Hindlimb muscle (tissue), 1 donor: ENCODE measurements around the gene CDCA5. TPM values are rescaled to one million over a fixed set of nuclear protein-coding genes. Genes with fewer than 3 reads are reported as not detected.

ENCODE experiments used
- DNase-seq: peaks from one replicate; pipeline ENCODE4 v3.0.0-alpha.2; 2013
- polyA plus RNA-seq: library from polyadenylated mRNA; unstranded; fragments of 120-200 nt; gene quantifications from one replicate; pipeline ENCODE4 v1.2.1, GENCODE V29; 2013; ENCODE audit not compliant: insufficient read length

Gene CDCA5
- polyA plus RNA-seq, 1 donor = 11.7 TPM

DNA sequence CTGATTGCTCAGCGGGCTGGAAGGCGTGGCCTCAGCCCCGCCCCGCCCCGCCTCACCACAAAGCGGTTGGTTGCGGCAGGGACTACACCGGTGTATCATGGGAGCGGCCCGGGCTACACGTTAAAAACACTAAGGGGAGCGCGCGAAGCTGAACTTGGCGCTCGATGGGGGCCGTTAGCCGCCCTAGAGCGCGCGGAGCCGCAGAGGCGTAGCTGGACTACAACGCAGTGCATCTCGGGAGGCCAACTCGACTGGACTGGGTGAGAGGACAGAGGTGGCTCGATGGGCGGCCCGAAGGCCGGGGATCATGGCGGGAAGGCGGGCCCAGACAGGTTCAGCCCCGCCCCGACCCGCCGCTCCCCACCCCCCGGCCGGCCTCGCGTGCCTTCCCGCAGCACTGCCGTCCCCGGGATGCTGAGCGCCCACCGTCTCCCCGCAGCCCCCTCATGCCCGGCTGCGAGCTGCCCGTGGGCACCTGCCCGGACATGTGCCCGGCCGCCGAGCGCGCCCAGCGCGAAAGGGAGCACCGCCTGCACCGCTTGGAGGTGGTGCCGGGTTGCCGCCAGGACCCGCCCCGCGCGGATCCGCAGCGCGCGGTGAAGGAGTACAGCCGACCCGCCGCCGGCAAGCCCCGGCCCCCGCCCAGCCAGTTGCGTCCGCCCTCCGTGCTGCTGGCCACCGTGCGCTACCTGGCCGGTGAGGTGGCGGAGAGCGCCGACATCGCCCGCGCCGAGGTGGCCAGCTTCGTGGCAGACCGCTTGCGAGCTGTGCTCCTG, 42.8 kb downstream of the CDCA5 start, which contains the start of gene SAC3D1:
SAC3D1 (plus strand) TSS at position 364 of the 776 bp plus-strand sequence; CDS start at position 447, 83 bp downstream.
- peak; percentile 89 for DNase-seq

DNA sequence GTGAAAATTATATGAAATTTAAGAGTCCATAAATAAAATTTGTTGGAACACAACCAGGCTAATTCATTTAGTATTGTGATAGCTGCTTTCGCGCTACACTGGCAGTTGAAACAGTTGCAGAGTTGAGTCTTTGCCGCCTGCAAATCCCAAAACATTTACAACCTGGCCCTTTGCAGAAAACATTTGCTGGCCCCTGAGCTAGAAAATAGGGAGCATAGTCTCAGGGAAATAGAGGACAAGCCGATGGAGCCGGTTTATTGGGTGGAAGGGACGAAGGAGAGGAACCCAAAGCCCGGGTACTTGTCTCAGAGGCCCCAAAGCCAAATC, 43.4 kb downstream of the CDCA5 start:
- DNase-seq = no peak

DNA sequence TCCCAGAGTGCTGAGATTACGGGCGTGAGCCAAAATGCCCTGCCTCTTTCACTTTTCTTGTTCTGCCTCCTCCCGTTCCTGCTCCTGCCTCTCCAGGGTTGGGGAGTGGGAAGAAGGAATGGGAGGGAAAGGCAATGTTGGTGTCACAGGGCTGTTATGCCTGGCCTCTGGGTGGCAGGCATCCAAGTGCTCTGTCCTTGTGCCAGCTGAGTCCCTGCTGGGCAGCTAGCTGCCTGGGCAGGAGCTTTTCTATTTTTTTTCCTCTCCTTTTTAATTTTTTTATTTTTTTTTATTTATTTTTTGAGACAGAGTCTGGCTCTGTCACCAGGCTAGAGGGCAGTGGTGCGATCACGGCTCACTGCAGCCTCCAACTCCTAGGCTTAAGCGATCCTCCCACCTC, 46.9 kb downstream of the CDCA5 start:
- DNase-seq = no peak

DNA sequence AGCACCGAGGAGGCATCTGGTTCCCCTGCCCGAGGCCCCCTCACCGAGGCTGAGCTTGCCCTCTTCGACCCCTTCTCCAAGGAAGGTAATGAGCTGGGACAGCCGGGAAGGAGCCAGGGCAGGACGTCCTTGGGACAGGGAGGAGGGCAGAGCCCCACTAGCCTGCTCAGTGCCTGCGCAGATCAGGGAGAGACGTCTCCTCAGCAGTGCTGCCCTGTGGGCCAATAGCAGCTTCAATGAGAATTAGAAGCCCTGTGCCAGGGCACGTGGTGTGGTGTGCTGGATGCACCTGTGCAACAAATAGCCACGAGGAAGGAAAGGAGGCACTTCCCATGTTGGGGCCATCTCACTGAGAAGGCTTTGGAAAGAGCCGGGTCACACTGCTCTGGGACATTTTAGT, 48.3 kb downstream of the CDCA5 start:
- DNase-seq = no peak

DNA sequence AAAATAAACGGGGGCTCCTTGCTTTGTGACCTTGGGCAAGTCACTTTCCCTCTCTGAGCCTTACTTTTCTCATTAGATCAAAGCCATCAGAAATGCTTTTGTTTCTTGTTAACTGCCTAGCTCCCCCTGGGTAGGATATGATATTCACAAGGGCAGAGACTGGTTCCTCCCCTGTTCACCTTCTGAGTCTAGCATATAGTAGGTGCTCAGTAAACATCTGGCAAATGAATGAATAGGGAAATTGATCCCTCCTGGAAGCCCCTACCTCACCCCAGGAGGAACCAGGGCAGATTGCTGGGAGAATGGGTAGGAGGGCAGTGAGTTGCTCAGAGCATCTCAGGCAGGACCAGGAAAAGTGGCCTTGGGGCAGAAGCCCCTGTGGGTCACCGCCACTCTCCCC, 49.4 kb downstream of the CDCA5 start:
- no peak for DNase-seq

DNA sequence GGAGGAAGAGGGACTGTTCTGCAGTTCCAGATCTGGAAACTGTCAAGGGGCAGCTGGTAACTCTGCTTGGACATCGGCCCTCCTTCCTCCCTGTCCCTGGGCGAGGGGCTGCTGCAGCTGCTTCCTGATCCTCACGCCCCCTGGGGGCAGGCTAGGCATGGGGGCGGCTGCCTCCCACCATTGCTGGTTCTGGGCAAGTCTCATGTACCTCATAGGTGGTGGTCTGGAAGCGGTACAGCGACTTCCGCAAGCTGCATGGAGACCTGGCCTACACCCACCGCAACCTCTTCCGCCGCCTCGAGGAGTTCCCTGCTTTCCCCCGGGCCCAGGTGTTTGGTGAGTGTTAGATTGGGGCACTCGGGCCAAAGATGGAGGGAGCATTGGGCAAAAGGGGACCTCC, 51.6 kb downstream of the CDCA5 start:
- DNase-seq = no peak

Other genes starting within 250 kb of the CDCA5 start
- 1.0 TPM for gene CDC42BPG, start 239.4 kb downstream of the CDCA5 start, polyA plus RNA-seq
- 133 TPM for gene EHD1, start 205.4 kb downstream of the CDCA5 start, polyA plus RNA-seq
- gene ATG2A, start 166.8 kb downstream of the CDCA5 start, polyA plus RNA-seq = 15.3 TPM
- 11.5 TPM for gene PPP2R5B, start 159.4 kb downstream of the CDCA5 start, polyA plus RNA-seq
- gene GPHA2, start 148.1 kb downstream of the CDCA5 start, polyA plus RNA-seq = not detected
- not detected for gene MAJIN, start 111.9 kb downstream of the CDCA5 start, polyA plus RNA-seq
- gene BATF2, start 87.1 kb downstream of the CDCA5 start, polyA plus RNA-seq = 0.94 TPM
- gene ARL2, start 69.9 kb downstream of the CDCA5 start, polyA plus RNA-seq = 135 TPM
- gene SNX15, start 56.6 kb downstream of the CDCA5 start, polyA plus RNA-seq = 25.7 TPM
- gene SAC3D1, start 42.8 kb downstream of the CDCA5 start, polyA plus RNA-seq = 15.6 TPM
- gene NAALADL1, start 25.5 kb downstream of the CDCA5 start, polyA plus RNA-seq = 7.4 TPM
- gene ZFPL1, start 182 bp upstream of the CDCA5 start, polyA plus RNA-seq = 24.1 TPM
- gene VPS51, start 12.2 kb upstream of the CDCA5 start, polyA plus RNA-seq = 162 TPM
- gene TM7SF2, start 27.8 kb upstream of the CDCA5 start, polyA plus RNA-seq = 13.1 TPM
- gene ZNHIT2, start 33.7 kb upstream of the CDCA5 start, polyA plus RNA-seq = 4.4 TPM
- gene FAU, start 38.1 kb upstream of the CDCA5 start, polyA plus RNA-seq = 1,052 TPM
- 23.5 TPM for gene MRPL49, start 38.3 kb upstream of the CDCA5 start, polyA plus RNA-seq
- 41.1 TPM for gene SYVN1, start 50.5 kb upstream of the CDCA5 start, polyA plus RNA-seq
- not detected for gene SPDYC, start 86.2 kb upstream of the CDCA5 start, polyA plus RNA-seq
- 99.7 TPM for gene CAPN1, start 97.9 kb upstream of the CDCA5 start, polyA plus RNA-seq
- gene POLA2, start 177.9 kb upstream of the CDCA5 start, polyA plus RNA-seq = 36.5 TPM
- 38.8 TPM for gene CDC42EP2, start 230.8 kb upstream of the CDCA5 start, polyA plus RNA-seq
- 48.6 TPM for gene DPF2, start 249.8 kb upstream of the CDCA5 start, polyA plus RNA-seq